ENCODE results near the gene PIK3R2.

Gene PIK3R2

DNA sequence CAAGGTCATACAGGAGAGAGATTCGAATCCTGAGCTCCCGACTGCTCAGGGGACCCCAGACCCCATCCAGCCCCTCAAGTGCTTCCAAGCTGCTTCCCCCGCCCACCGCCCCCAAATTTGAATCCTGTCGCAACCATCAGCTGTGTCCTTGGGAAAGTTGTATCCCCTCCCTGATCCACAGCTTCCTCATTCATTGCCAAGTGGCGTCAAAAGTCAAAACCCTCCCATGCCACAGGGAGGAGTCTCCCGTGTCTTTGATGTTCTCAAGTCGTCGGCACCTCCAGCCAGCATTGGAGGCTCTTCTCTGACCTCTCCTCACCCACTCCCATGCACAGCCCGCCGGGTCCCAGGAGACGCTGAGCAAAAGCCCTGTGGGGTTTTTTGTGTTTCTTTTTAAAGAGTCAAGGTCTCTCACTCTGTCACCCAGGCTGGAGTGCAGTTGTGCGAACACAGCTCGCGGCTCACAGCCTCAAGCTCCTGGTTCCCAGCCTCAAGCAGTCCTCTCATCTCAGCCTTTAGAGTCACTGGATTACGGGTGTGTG, 17.8 kb downstream of the PIK3R2 start:
- no peak overlapping the region for H3K4me3 ChIP-seq (ENCODE audit: low read depth, low read length)
- peak; percentile 78 for DNase-seq (ENCODE audit: low read depth)
- TF ChIP-seq MYC (IDR thresholded peaks at IDR 0.05; ENCODE audit: low read depth, low read length) (no peak), POLR2A (IDR thresholded peaks at IDR 0.05; ENCODE audit: extremely low read depth, insufficient read length) (no peak)
- TF ChIP-seq, protein P1, sequence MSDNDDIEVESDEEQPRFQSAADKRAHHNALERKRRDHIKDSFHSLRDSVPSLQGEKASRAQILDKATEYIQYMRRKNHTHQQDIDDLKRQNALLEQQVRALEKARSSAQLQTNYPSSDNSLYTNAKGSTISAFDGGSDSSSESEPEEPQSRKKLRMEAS (IDR thresholded peaks at IDR 0.05; ENCODE audit: low read depth, low read length), result no peak
- TF ChIP-seq, protein P2, sequence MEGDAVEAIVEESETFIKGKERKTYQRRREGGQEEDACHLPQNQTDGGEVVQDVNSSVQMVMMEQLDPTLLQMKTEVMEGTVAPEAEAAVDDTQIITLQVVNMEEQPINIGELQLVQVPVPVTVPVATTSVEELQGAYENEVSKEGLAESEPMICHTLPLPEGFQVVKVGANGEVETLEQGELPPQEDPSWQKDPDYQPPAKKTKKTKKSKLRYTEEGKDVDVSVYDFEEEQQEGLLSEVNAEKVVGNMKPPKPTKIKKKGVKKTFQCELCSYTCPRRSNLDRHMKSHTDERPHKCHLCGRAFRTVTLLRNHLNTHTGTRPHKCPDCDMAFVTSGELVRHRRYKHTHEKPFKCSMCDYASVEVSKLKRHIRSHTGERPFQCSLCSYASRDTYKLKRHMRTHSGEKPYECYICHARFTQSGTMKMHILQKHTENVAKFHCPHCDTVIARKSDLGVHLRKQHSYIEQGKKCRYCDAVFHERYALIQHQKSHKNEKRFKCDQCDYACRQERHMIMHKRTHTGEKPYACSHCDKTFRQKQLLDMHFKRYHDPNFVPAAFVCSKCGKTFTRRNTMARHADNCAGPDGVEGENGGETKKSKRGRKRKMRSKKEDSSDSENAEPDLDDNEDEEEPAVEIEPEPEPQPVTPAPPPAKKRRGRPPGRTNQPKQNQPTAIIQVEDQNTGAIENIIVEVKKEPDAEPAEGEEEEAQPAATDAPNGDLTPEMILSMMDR (IDR thresholded peaks at IDR 0.05; ENCODE audit: low read depth, low read length), result no peak

DNA sequence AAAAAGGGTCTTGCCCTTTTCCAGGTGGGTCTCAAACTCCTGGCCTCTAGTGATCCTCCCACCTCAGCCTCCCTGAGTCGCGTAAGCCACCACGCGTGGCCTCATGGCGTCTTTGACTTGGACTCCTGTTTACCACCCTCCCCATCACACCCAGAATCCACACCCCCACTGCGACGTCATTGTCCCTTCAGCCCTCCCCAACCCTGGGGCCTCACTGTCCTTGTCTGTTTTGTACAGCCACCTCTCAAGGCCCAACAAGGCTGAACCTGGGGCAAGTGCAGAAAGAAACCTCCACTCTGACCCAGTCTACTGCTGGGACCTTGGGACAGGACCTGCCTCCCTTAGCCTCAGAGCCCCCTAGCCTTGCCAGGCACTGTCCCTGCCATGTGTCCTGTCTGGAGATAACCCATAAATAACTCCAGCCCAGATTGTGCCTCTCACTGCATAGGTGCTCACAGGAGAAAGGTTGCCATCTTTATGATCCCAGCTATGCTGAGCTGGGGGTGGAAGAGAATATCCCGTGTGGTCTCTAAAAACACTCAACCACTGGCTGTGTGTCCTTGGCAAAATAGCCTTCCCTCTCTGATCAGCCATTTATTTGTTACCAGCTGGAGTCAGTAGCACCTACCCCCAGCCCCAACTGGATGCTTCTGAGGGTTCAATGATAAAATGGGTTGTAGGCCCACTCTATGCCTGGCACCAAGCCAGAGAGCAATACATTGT, 18.8 kb downstream of the PIK3R2 start:
- no peak for DNase-seq (ENCODE audit: low read depth)
- TF ChIP-seq, protein P1 (IDR thresholded peaks at IDR 0.05; ENCODE audit: low read depth, low read length), result no peak
- TF ChIP-seq POLR2A (IDR thresholded peaks at IDR 0.05; ENCODE audit: extremely low read depth, insufficient read length), result no peak
- TF ChIP-seq MYC (IDR thresholded peaks at IDR 0.05; ENCODE audit: low read depth, low read length), result no peak
- TF ChIP-seq, protein P2 (IDR thresholded peaks at IDR 0.05; ENCODE audit: low read depth, low read length), result no peak
- H3K4me3 ChIP-seq (ENCODE audit: low read depth, low read length), result no peak overlapping the region

DNA sequence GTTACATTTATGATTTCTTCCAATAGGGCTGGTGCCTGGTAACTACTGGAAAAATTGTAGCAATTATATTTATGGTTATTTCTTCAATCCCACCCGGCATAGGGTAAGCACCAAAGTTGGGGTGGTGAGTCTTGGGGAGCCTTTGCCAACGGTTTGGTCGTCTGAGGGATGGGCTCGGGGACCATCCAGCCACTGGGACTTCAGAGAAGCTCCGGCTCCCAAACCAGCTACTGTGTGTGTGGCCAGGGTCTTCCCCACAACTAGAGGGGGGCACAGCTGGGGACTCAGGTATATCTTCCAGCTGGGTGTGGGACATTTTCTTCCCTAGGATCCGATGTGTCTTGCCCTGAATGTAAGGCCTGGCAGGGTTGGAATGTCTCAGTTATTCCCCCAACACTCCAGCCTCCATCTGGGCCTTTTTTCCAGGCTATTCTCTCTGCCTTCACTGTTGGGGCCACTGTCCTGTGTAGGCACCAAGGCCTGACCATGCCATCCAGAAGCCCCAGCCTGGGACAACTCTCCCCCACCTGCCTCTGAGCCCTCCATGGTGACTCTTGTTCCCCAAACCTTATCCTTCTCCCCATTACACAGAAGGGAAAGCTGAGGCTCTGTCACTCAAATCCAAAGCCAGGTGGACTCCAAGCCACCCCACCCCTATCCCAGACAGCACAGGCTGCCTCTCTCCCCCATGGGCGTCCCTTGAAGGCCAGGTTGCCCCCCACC, 19.5 kb downstream of the PIK3R2 start:
- H3K4me3 ChIP-seq (ENCODE audit: low read depth, low read length), result no peak overlapping the region
- TF ChIP-seq MYC (IDR thresholded peaks at IDR 0.05; ENCODE audit: low read depth, low read length) (no peak), POLR2A (IDR thresholded peaks at IDR 0.05; ENCODE audit: extremely low read depth, insufficient read length) (no peak)
- TF ChIP-seq, protein P1 (IDR thresholded peaks at IDR 0.05; ENCODE audit: low read depth, low read length), result no peak
- TF ChIP-seq, protein P2 (IDR thresholded peaks at IDR 0.05; ENCODE audit: low read depth, low read length), result no peak
- no peak for DNase-seq (ENCODE audit: low read depth)

DNA sequence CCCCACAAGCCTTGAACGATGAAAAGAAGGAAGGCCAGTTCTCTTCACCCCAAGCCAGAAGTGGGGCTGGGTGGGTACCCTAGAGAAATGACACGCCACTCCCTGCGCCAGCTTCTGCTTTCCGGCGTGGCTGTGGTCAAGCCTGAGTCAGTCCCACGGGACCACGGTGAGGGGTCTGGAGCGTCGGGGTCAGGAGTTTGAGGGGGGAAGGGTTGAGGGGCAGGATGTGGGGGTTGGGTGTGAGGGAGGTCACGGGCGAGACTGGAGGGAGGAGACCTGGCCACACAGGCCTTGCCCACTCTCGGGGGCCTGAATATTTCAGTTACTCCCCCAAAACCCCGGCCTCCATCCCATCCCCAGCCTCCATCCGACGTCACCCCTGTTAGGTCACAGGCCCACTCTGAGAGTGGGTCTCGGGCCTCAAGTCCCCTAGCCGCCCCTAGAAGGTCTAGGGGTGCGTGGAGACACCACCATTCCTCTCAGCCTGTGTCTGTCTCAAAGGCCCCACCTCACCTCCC, 20.1 kb downstream of the PIK3R2 start:
- no peak for TF ChIP-seq POLR2A (IDR thresholded peaks at IDR 0.05; ENCODE audit: extremely low read depth, insufficient read length)
- TF ChIP-seq, protein P2 (IDR thresholded peaks at IDR 0.05; ENCODE audit: low read depth, low read length), result no peak
- TF ChIP-seq MYC (IDR thresholded peaks at IDR 0.05; ENCODE audit: low read depth, low read length), result no peak
- TF ChIP-seq, protein P1 (IDR thresholded peaks at IDR 0.05; ENCODE audit: low read depth, low read length), result no peak
- DNase-seq (ENCODE audit: low read depth), result peak; percentile 75
- H3K4me3 ChIP-seq (ENCODE audit: low read depth, low read length), result no peak overlapping the region

DNA sequence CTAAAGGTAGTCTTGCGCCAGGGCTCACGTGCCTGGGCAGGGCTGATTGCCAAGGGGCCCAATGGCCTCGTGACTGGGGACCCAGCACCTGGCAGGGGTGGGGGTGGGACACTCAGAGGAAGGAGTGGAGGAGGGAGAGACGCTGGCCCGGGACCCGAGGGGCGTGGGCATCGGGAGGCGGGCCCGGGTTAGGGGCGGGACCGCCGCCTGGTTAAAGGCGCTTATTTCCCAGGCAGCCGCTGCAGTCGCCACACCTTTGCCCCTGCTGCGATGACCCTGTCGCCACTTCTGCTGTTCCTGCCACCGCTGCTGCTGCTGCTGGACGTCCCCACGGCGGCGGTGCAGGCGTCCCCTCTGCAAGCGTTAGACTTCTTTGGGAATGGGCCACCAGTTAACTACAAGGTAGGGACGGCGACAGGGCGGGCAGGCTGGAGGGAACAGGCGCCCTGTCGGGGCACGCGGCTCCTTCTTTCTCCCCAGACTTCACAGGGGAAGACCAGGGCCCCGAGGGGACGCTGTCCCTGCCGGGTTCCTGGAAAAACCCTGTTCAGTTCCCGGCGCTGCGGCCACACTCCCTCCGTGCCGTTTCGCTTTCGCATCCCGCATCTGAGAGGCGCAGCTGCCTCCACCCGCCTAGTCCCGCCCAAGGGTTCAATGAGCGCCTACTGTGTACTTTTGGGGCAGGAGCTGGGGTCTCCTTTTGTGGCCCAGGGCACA, 20.8 kb downstream of the PIK3R2 start, which contains the start of gene IFI30:
Gene IFI30 (plus strand): TSS at position 242 of the 717 bp plus-strand sequence. CDS start 29 bp downstream, at position 271.
- TF ChIP-seq, protein P2 (IDR thresholded peaks at IDR 0.05; ENCODE audit: low read depth, low read length), result no peak
- TF ChIP-seq MYC (IDR thresholded peaks at IDR 0.05; ENCODE audit: low read depth, low read length) (no peak), POLR2A (IDR thresholded peaks at IDR 0.05; ENCODE audit: extremely low read depth, insufficient read length) (no peak)
- TF ChIP-seq, protein P1 (IDR thresholded peaks at IDR 0.05; ENCODE audit: low read depth, low read length), result no peak
- peak within 1 kb of the TSS; percentile 9 for H3K4me3 ChIP-seq (ENCODE audit: low read depth, low read length)
- DNase-seq (ENCODE audit: low read depth), result peak; percentile 54

Measured in NB4 (cell line).